ENCODE results near the gene PDCD2.

PDCD2 gene

GRCh38 chr6:170552765-170553533 lies 31.5 kb downstream of the PDCD2 start, which contains the start of gene PSMB1:
TSS of gene PSMB1 (minus strand) at chr6:170553307. CDS start at chr6:170553242, 65 bp downstream.
- in situ Hi-C loops (cut with MboI; ENCODE audit: low sequenced_read_pairs) = no loop called here

GRCh38 chr6:170545405-170545804 lies 39.0 kb downstream of the PDCD2 start:
- in situ Hi-C loops (cut with MboI; ENCODE audit: low sequenced_read_pairs) = no loop called here

- in situ Hi-C loops (cut with MboI; ENCODE audit: low sequenced_read_pairs) = no loop called here
Measured at GRCh38 chr6:170542031-170542719, 42.3 kb downstream of the PDCD2 start.

DNA sequence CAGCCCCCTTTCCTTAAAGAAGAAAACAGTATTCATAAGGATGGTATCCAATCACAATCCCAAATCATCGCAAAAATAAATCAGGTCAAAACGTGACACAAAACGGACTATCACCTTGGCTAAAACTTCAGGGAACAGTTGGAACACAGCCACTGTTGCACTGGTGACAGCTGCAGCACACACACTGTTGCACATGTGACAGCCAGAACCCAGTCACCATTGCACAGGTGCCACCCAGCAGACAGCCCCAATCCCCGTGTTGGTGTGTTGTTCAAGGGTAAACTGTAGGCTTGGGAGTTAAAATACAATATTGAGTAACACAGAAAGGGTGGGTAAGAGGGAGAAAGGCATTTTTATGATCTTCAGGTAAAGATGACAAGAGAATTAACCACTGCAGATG lies 47.1 kb downstream of the PDCD2 start:
- in situ Hi-C loops (cut with MboI; ENCODE audit: low sequenced_read_pairs) = no loop called here

GRCh38 chr6:170536671-170537070 lies 47.8 kb downstream of the PDCD2 start:
- in situ Hi-C loops (cut with MboI; ENCODE audit: low sequenced_read_pairs) = no loop called here

- in situ Hi-C loops (cut with MboI; ENCODE audit: low sequenced_read_pairs) = no loop called here
Measured at GRCh38 chr6:170535004-170535403, 49.4 kb downstream of the PDCD2 start.

DNA sequence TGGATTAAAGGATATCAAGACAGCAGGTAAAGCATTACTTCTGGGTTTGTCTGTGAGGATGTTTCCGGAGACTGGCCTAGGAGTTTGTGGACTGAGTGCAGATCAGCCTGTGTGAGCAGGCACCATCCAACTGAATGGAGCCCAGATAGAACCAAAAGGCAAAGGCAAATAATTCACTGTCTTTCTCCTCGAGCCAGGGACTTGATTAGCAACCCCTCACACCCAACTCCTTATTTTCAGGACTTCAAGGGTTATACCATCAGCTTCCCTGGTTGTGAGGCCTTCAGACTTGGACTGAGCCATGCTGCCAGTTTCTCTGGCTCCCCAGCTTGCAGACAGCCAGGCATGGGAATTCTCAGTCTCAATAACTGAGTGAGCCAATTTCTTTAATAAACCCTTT lies 50.6 kb downstream of the PDCD2 start:
- in situ Hi-C loops (cut with MboI; ENCODE audit: low sequenced_read_pairs) = no loop called here

- in situ Hi-C loops (cut with MboI; ENCODE audit: low sequenced_read_pairs) = no loop called here
Measured at GRCh38 chr6:170532867-170533488, 51.5 kb downstream of the PDCD2 start.

- in situ Hi-C loops (cut with MboI; ENCODE audit: low sequenced_read_pairs) = loop anchor here (10.0 kb wide), 2 partner anchors 575 to 735 kb away; no protein-coding TSS in a partner anchor
Measured at GRCh38 chr6:170529839-170530469, 54.5 kb downstream of the PDCD2 start.

- in situ Hi-C loops (cut with MboI; ENCODE audit: low sequenced_read_pairs) = loop anchor here (10.0 kb wide), 2 partner anchors 573 to 733 kb away; no protein-coding TSS in a partner anchor
Measured at GRCh38 chr6:170527995-170528394, 56.4 kb downstream of the PDCD2 start.

DNA sequence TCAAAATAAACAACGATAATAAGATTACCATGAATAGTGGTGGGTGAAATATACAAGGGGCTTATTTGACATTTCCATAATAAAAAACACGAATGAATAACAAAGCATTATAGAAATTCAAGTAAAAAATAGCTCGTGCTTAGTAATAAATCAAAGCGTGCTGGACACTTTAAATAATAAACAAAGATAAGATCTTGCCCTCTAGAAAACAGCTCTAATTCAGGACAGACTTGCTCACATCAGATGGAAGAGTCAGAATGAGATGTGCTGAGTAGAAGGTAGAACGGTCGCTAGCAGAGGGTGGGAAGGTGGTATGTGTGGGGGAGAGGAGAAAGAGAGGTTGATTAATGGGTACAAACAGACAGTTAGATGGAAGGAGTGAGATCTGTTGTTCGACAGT lies 58.6 kb downstream of the PDCD2 start:
- in situ Hi-C loops (cut with MboI; ENCODE audit: low sequenced_read_pairs) = loop anchor here (10.0 kb wide), 2 partner anchors 571 to 731 kb away; no protein-coding TSS in a partner anchor

All from HL-60/S4 (cell line).